BJ (cell line): ENCODE data around the gene DCDC2C. TPM values are rescaled to one million over a fixed set of nuclear protein-coding genes. Genes with fewer than 3 reads are reported as not detected.

Experiments
- CTCF ChIA-PET: fragments of 350-600 bp; formaldehyde crosslinking; extraction: SDS; loops from one replicate; lab custom pipeline; 2021; ENCODE audit warnings: antibody characterized with exemption, inconsistent platforms; lab: Yijun Ruan, JAX
- POLR2A ChIA-PET: fragments of 300-600 bp; sonication (Branson Sonifier 250); formaldehyde crosslinking; extraction: SDS; loops from one replicate; lab custom pipeline; 2021; ENCODE audit warnings: antibody characterized with exemption; lab: Charles Lee
- DNase-seq: peaks from one replicate; pipeline ENCODE4 v3.0.0-alpha.2; 2011; ENCODE audit warnings: low read depth
- H3K27me3 ChIP-seq: 2 replicates; pipeline ENCODE4 v1.6.0; 2011; ENCODE audit warnings: low read length; ENCODE audit not compliant: control insufficient read depth, insufficient read depth
- H3K36me3 ChIP-seq: 2 replicates; pipeline ENCODE4 v1.5.1; 2011; ENCODE audit warnings: low read length; ENCODE audit not compliant: control insufficient read depth, insufficient read depth
- H3K4me3 ChIP-seq: 2 replicates; pipeline ENCODE4 v1.5.1; 2011; ENCODE audit warnings: low read depth, mild to moderate bottlenecking, control low read depth, low read length
- CTCF ChIP-seq: IDR thresholded peaks from 2 replicates; pipeline ENCODE4 v1.5.1; 2011; ENCODE audit warnings: low read depth, mild to moderate bottlenecking, control low read depth, inconsistent platforms, low read length, moderate library complexity; ENCODE audit not compliant: insufficient read depth
- polyA plus RNA-seq: library from polyadenylated mRNA; depleted of rRNA; stranded (reverse); fragments of >200 nt; gene quantifications from 2 replicates; pipeline ENCODE4 v1.2.3, GENCODE V29; 2011; rRNA removed

Gene DCDC2C
- polyA plus RNA-seq, 1 experiment = not detected

- POLR2A ChIA-PET = no interaction called here
- CTCF ChIA-PET = no interaction called here
- TF ChIP-seq CTCF = no peak
- Histone ChIP-seq H3K27me3 (no peaks in the 10 kb centered on the region), H3K36me3 (no peaks in the 10 kb centered on the region), H3K4me3 (no peak overlapping the region)
- DNase-seq = no peak
These were observed 182.6 kb downstream of the DCDC2C start for GRCh38 chr2:3885629-3886628.

DNA sequence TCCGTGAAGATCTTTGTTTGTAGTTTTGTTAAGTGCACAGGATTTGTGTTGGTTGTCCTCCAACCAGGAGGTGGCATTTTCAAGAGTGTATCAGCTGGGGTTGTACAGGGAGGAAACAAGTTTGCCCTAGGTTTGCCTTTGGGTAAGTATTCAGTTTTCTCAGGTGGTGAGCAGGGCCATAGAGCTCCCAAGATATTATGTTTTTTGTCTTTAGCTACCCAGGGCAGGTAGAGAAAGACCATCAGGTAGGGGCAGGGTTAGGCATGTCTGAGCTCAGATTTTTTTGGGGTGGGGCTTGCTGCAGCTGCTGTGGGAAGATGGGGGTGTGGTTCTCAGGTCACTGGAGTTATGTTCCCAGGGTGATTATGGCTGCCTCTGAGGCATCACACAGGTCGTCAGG, 191.6 kb downstream of the DCDC2C start:
- POLR2A ChIA-PET = no interaction called here
- DNase-seq = no peak
- TF ChIP-seq CTCF = no peak
- Histone ChIP-seq H3K36me3 (no peaks in the 10 kb centered on the region), H3K4me3 (no peak overlapping the region), H3K27me3 (no peaks in the 10 kb centered on the region)
- CTCF ChIA-PET = no interaction called here

Other genes with a start within 250 kb of the DCDC2C start
- 53.3 and 57.6 TPM in 2 replicates for gene ADI1, start 184.0 kb upstream of the DCDC2C start, polyA plus RNA-seq
- gene RNASEH1, start 145.2 kb upstream of the DCDC2C start, polyA plus RNA-seq = 19.3 and 19.7 TPM in 2 replicates
- gene RPS7, start 128.3 kb upstream of the DCDC2C start, polyA plus RNA-seq = 1,722 and 1,770 TPM in 2 replicates
- 0.07 and 0.15 TPM in 2 replicates for gene COLEC11, start 108.5 kb upstream of the DCDC2C start, polyA plus RNA-seq
- not detected in 2 replicates for gene ALLC, start 45.4 kb upstream of the DCDC2C start, polyA plus RNA-seq